Measurements from ENCODE around the gene SYCP2.

GRCh38 chr20:59839400-59839799 lies 94.0 kb downstream of the SYCP2 start:
- TF ChIP-seq SIN3A (IDR thresholded peaks at IDR 0.05; ENCODE audit: borderline replicate concordance, low read depth, low read length) = no peak
- TF ChIP-seq CTCF (IDR thresholded peaks at IDR 0.05) = no peak
- no peak for TF ChIP-seq RAD21 (IDR thresholded peaks at IDR 0.05; ENCODE audit: low read length)
- no peak for TF ChIP-seq TAF1 (IDR thresholded peaks at IDR 0.05; ENCODE audit: borderline replicate concordance, low read depth, low read length)
- no peak for TF ChIP-seq YY1 (IDR thresholded peaks at IDR 0.05; ENCODE audit: low read depth)
- no peak for TF ChIP-seq GABPA (IDR thresholded peaks at IDR 0.05; ENCODE audit: low read depth)
- no peak for TF ChIP-seq EP300 (IDR thresholded peaks at IDR 0.05; ENCODE audit: borderline replicate concordance in 1 of 2, low read depth in 1 of 2, low read length in 1 of 2)
